GM21360 (cell line): ENCODE measurements around the gene MAP4K4.
"Not testable (repeated sequence)": the region's sequence is repeated elsewhere in the genome, so short reads cannot be mapped to it uniquely, and the experiment has no call there.

Experiments
- ATAC-seq: cut with Tn5 transposase; IDR thresholded peaks from one replicate; pipeline ENCODE4 v1.9.1; 2021; ENCODE audit warnings: mild to moderate bottlenecking, moderate library complexity; ENCODE audit not compliant: unreplicated experiment

The MAP4K4 gene

DNA sequence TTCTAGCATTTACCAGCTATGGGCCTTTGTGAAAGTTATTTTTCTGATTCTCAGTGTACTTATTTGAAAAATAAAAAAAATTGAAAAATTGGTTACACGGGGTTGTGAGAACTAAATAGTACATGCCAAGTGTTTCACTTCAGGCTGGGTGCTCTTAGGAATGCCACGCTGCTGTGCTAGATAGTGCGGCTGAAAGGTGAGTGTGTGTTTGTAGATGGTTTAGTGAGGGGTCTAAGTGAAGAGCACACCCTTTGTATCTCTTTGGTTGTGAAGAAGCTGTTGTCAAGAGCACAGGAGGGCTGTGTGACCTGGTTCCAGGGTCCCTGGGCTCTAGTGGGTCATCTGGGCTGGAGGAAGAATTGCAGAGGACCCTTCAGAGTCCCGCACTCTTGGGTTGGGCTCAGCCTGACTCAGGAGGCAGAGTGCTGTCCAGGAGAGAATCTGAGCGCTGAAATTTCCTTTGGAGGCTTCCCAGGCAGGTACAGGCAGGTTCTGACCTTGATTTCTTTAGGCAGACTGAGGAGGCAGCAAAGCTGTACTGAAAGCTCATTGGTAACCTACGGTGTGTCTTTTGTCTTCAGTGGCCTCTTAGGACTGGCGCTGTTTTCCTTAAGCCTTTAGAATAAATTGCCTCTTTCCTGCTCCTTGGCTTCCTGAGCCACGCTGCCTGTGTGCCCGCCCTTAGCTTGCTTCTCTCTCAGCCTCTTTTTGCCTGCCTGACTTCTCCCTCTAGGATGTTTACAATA, 44.4 kb downstream of the MAP4K4 start:
- ATAC-seq: no peak

DNA sequence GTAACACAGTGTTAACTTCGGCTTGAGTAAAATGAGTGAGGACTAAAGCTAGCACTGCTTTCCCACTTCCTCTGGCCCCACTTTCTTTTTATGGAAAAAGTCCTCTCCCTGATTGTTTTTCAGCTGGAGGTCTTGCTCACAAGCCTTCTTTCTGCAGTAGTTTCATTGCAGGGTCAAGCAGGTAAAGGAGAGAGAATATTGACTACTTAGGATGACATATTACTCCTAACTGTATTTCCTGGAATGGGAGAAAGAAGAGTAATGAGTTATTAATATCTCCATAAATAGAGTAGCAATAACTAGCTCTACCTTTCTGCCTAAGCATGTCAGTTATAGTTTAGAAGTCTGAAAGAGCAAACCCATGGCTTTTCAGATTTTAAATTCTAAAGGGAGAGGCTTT, 45.0 kb downstream of the MAP4K4 start:
- ATAC-seq: no peak

DNA sequence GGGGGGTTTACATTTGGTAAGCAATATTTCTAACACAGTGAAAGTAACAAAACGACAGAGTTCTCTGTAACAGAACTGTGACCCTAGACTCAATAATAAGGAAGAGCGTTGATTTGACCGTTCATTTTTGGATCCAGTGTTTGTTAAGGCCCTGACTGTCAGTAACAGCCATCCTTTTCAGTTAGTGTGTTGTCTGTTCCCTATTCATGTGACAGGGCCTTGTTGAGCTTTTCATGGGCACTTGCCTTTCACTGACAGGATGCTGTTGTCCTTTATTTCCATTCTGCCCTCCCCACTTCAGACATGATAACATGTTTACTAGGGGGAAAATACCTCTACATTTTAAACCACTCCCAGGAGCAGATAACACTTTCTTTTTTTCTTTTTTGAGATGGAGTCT, 45.8 kb downstream of the MAP4K4 start:
- ATAC-seq: no peak

DNA sequence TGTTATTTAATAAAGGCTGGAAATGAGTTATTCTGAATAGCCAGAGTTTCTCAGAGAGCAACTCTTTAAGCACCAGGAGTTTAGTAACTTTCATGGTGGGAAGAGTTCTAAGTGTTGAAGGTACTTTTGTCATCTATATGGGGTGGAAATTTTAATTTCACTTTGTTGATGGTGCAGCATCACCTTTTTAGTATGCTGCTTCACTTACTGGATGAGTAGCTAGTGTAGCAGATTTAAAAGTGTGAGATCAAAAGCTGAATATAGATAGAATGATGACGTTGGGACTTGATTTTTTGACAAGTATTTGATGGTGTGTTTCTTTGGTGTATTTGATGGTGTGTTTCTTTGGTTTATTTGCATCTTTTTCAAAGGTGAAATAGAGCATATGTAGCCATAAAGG, 47.3 kb downstream of the MAP4K4 start:
- no peak for ATAC-seq

DNA sequence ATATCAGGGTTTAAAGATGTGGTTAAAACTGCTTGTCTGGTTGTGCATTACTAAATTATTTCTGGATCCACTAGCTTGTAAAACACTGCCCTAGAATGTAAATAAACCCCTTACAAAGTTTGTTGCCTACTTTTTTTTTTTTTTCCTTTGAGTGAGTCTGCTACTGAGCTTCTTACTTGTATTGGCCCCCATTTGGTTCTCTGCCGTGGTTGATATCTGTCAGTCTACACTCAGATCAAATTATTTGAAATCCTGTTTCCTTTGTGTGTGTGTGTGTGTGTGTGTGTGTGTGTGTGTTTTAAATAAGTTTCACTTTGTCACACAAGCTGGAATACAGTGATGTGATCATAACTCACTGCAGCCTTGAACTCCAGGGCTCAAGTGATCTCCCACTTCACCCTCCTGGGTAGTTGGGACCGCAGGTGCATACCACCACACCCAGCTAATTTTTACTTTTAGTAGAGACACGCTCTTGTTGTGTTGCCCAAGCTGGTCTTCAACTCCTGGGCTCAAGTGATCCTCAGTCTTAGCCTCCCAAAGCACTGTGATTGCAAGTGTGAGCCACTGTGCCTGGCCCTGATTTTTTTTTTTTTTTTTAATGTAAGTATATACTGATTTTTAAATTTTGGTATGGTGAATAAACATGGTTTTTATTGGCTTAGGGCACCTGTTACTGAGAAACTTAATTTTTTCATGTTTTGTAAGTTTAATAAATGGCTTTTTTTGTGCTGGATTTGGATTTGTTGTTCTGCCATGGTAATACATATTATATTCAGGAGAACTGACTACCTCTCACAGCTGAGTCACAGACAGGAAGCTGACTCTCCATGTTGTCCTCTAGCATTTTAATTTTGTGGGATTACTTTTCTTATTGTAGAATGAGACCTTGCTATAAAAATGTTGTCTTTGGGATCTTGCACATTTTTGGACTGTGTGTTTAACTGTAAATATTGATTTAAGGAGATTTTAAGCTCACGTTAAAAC, 48.5 kb downstream of the MAP4K4 start:
- ATAC-seq: no peak

DNA sequence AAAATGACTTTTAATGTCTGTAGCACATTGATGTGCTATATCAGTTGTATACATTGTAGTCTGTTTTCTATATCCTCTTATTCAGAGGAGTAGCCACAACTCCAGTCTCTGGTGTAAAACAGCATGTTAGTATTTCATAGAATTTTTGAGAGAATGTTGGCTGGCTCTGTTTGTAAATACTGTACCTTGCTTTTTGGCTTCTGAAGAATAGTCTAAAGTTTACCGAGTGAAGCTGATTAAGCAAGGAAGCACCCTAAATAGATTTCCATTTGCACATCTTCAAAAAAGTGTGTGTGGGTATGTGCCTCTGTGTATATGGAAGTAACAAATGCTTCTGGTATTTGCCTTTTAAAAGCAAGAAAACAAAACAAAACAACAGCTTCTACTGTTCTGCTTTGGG, 50.5 kb downstream of the MAP4K4 start:
- ATAC-seq: no peak

DNA sequence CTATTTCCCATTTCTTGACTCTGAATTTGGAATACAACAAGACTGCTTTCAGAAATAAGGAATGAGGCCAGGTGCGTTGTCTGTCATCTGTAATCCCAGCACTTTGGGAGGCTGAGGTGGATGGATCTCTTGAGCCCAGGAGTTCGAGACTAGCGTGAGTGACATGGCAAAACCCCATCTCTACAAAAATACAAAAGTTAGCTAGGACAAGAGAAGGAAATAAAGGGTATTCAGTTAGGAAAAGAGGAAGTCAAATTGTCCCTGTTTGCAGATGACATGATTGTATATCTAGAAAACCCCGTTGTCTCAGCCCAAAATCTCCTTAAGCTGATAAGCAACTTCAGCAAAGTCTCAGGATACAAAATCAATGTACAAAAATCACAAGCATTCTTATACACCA, 51.0 kb downstream of the MAP4K4 start:
- not testable (repeated sequence) for ATAC-seq

DNA sequence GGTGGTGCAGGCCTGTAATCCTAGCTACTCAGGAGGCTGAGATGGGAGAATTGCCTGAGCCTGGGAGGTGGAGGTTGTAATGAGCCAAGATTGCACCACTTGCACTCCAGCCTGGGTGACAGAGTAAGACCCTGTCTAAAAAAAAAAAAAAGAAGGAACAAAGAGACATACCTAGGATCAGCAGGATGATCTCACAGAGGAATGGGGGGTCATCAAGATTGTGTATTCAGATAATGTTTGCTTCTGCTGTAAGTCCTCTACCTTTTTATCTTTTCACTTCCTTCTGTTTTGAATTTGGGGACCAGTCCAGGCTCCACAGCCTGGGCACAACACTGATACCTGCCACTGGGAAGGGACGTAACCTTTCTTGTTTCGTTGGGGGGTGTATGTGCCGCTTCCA, 53.2 kb downstream of the MAP4K4 start:
- ATAC-seq: no peak

DNA sequence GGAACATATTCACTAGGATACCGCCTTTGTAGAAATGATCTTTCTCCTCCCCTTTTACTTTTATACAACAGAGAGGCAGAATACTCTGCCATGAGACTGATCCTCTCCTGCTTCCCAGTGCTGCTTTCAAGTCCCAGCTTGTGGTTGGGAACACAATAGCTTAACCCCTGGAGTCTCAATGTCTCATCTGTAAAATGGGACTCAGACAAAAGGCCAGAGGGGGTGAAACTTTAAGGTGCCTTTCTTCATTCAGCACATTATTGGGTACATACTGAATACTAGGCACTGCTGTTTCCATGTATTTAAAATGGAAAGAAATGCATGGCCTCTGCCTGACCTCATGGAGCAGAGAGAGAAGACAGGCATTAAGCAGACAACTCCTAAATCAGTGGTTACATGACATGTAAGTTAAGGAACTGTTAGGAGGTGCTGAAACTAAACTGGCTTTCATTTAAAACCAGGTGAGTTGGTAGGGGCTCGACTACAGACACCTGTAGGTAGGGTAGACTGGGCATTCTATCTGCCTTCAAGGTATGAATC, 53.8 kb downstream of the MAP4K4 start:
- no peak for ATAC-seq

DNA sequence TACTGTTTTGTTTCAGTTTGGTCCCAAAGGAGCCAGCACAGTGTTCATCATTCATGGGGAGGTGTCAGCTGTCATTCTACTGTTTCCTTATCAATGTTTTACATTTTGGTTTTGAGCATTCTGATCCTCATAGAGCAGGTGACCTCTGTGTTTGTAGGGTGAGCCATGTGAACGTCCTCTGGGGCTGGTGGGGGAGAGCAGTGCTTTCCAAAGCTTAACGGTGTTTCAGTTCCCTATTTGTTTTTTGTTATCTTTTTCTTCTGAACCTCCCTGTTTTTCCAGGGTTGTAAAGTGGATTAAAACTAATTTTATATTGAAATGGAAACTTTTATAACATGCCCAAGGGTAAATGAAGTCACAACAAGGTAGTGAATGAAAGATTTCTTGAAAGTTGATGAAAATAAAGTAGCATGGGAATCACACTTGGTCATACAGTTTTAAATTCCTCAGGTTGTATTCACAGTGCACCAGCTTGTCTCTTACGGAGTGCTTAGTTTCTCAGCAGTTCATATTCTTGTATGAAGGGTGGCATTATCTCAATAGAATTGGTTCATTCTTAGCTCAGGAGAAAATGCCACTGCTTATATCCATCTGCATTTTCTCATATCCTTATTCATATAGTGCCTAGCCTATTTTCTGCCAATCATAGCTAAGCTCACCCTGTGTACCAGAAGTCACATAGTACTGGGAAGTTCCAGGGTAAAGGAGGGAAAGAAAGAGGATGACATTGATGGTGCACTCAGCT, 54.5 kb downstream of the MAP4K4 start:
- peak; percentile 80 for ATAC-seq

DNA sequence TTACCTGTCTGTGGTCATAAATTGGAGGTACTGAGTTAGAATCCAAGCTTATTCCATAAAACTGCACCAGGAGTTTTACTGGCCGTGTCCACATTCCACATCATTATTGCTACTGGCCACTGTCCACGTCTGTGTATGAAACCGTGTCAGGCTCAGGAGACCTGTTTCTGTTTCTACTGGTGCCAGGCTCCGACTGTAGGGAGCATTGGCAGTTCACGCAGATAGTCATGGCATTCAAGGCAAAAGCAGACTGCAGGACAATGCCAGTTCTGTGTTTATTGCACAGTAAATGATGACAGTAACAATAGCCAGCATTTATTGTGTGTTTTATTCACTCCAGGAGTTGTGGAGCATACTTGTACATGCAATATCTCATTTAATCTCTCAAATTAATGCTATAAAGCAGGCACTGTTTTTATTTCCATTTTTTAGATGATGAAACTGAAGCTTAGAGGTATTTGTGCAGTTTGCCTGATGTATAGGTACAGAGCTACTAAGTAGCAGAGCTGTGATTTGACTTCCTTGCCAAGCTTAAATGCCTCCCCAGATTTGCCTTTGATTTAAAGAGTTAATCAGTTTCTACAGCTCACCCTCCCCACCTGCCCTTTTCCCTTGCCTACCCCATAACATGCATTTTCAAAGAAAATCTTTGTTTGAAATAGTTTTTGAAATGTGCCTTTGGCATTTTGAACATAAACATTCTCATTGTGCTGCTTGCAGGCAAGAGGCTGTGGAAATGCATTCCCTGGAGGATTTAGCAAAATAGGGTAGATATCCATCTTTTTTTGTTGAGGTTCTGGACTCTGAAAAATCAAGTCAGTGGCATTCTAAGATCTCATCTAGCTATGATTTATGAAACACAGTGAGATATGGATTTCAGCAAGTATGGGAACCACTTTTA, 55.5 kb downstream of the MAP4K4 start:
- no peak for ATAC-seq

DNA sequence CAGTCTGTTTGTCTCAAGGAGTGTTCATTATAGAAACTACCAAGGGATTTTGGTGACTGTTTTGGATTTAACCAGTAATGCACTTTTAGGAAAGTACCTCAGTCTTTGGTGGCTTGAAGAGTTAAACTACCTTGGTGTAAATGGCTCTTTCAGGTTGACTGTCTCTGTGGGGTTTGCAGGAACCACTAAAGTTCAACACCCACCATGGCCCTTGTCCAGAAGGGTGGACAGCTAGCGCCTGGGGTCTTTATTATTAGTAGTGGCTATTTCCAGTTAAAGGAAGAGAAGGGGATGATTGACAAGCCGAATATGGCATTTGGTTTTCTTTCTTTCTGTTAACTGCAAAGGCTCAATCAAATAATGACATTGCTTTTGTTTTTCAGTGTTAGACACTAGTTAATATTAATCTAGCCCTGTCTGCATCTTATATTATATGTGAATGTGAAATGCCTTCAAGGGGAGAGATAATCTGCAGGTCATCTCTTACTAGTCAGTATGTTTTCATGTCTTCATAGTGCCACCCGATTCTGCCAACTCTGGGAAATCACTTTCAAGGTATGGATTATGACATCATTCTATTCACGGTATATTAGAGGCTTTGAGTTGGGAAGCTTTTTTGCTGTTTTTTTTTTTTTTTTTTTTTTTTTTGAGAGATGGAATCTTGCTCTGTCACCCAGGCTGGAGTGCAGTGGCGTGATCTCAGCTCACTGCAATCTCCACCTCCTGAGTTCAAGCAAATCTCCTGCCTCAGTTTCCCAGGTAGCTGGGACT, 56.4 kb downstream of the MAP4K4 start:
- ATAC-seq: no peak

DNA sequence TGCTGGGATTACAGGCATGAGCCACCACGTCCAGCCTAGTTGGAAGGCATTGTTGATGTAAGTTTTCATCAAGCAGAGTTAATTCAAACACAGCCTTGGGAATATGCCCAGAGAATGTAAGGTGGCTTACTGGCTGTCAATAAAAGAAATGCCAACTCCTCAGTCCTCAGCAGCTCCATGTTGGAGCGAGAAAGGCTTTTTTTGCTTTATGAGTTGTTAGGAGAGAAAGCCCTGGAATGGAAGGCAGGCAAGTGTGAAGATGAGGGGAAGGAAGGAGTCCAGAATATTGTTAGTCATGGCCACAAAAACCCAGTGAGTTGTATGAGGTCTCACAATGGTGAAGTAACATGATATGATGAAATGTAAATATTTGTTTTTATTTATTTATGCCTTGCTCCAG, 57.1 kb downstream of the MAP4K4 start:
- no peak for ATAC-seq

DNA sequence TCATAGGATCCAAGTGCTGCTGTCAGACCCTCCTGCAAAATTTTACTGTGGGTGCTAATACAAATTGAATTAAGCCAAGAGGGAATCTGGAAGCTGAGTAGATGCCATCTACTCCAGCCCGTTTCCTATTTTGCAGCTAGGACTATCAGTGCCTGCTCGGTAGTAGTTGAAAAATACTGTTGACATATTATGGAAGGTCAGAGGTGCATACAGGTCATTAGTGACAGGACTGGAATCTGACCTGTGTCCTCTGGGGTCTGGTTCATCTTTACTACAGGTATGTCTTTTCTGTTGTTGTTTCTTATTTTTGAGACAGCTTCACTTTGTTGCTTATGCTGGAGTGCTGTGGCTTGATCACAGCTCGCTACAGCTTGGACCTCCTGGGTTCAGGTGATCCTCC, 58.8 kb downstream of the MAP4K4 start:
- no peak for ATAC-seq

DNA sequence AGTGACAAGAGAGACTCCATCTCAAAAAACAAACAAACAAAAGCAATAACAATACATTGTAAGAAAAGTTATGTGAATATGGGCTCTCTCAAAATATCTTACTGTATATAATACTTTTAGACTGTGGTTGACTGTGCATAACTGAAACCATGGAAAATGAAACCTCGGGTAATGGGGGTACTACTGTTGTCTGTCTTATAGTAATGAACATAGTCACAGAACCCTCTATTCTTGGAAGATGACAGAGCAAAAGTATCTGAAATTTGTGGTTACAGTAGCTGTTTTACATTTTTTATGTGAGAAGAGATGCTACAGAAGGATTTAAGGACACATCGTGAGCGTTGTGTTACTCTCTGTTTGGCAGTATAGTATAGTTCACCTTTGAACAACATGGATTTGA, 60.5 kb downstream of the MAP4K4 start:
- no peak for ATAC-seq

DNA sequence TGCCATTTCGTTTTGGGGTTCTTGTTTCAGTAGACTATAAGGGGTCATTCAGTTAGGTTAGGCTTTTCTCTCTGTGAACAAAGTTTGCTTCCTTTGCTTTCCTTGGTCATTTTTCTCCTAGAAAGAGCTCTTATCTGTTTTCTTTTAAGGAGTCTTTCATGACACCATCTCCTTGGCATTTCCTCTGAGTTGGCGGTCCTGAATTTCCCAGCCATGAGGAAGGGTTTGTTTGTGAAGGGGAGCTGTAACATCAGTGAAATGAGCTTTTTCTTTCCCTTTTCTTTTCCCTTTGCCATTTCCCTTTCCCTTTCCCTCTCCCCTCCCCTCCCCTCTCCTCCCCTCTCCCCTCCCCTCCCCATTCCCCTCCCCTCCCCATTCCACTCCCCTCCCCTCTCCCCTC, 61.7 kb downstream of the MAP4K4 start:
- no peak for ATAC-seq

DNA sequence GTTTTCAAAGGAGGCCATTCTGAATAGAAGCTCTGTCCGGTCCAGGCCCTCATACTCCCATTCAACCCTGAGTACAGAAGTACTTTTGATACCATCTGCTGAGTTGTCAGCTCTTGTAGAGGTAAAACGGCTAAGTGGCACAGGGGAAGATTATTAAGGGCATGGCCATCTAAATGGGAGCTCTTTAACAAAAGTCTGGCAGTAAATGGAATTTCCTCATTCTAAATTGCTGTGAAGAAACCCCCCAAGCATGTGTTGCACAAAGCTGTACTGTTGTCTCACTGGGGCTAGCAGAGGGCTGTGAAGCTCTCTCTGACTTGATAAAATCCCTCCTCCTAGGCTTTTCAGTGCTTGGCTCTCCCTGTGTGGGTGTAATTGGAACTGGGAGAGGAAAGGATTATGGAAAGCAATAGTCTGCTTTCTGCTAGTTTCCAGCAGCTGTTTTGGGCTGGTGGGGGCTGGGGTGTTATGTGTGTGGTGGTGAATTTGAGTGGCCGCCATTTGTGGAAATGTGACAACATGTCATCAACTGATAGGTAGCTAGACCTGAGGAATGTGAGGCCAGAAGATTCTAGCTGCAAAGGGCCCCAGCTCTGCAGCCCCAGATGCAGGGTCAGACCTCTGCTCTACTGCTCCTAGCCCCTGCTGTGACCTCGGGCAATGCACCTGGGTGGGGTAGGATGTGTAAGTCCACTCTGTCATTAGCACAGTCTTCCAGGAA, 65.1 kb downstream of the MAP4K4 start:
- no peak for ATAC-seq

DNA sequence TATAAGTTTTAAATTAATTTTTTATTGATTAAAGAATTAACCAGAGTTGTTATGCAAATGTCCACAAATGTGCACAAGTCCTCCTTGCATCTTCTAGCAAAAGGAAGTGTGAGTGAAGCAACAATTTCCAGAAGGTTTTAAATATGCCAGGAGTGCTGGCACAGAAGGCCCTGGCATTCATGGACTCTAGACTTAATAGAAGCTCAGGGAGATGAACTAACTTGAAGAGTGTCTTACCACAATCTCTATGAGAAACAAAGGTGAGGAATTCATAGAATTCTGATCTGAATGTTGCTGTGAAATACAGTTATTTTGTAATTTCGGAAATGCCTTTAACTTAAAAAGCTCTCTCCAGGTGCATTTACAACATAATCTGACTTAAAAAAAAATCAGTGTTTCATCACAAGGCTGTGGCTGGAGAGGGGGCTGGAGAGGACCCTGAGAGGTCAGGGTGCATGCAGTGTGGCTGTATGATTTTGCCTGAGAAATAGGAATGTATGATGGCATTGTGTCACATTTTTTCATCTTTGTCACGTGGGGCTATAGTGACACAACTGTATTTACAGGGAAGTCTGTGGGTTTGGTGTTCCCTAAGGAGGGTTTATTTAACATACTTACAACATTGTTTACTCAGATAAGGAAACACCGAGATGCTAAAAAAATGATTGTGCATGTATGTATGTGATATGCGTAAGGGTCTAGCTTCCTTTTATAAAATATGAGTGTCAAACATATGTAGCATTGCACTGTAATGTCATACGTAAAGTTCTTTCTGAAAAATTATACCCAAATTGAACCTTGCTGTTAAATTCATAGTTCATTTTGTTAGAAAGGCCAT, 66.2 kb downstream of the MAP4K4 start:
- no peak for ATAC-seq
